Activated CD4-positive, CD25-positive, alpha-beta regulatory T cell (primary cell): ENCODE results near the gene HS2ST1.
"Not testable (repeated sequence)": the region's sequence is repeated elsewhere in the genome, so short reads cannot be mapped to it uniquely, and the experiment has no call there.

Experiments
- DNase-seq, 4 experiments: peaks; one replicate each; lab custom pipeline; 2025; lab: John Stamatoyannopoulos, UW

Gene HS2ST1

GRCh38 chr1:87024936-87025540 lies 110.6 kb downstream of the HS2ST1 start:
- DNase-seq, result no peak

GRCh38 chr1:87027561-87027960 lies 113.1 kb downstream of the HS2ST1 start:
- not testable (repeated sequence) for DNase-seq

- DNase-seq, result no peak
These were observed 114.1 kb downstream of the HS2ST1 start for GRCh38 chr1:87028576-87028975.

- DNase-seq, result no peak
These were observed 116.6 kb downstream of the HS2ST1 start for GRCh38 chr1:87030740-87031690.

- DNase-seq, result no peak
These were observed 119.9 kb downstream of the HS2ST1 start for GRCh38 chr1:87034351-87034750.

- no peak for DNase-seq
These were observed 124.7 kb downstream of the HS2ST1 start for GRCh38 chr1:87039096-87039495.

- no peak for DNase-seq
These were observed 127.8 kb downstream of the HS2ST1 start for GRCh38 chr1:87042111-87042811.

GRCh38 chr1:87044424-87044823 lies 130.0 kb downstream of the HS2ST1 start:
- DNase-seq, result no peak

- no peak for DNase-seq
These were observed 130.4 kb downstream of the HS2ST1 start for GRCh38 chr1:87044840-87045239.

- no peak for DNase-seq
These were observed 131.4 kb downstream of the HS2ST1 start for GRCh38 chr1:87045761-87046304.

GRCh38 chr1:87046951-87047350 lies 132.5 kb downstream of the HS2ST1 start:
- DNase-seq, result no peak

GRCh38 chr1:87048237-87048636 lies 133.8 kb downstream of the HS2ST1 start:
- DNase-seq, result no peak

GRCh38 chr1:87051965-87052364 lies 137.5 kb downstream of the HS2ST1 start:
- DNase-seq, result no peak

- no peak for DNase-seq
These were observed 138.0 kb downstream of the HS2ST1 start for GRCh38 chr1:87052400-87052799.

GRCh38 chr1:87052961-87053360 lies 138.5 kb downstream of the HS2ST1 start:
- no peak for DNase-seq

GRCh38 chr1:87053446-87053845 lies 139.0 kb downstream of the HS2ST1 start:
- DNase-seq, result no peak

GRCh38 chr1:87056974-87057373 lies 142.5 kb downstream of the HS2ST1 start:
- DNase-seq, result no peak

GRCh38 chr1:87058343-87058649 lies 143.9 kb downstream of the HS2ST1 start:
- no peak for DNase-seq

- no peak for DNase-seq
These were observed 147.3 kb downstream of the HS2ST1 start for GRCh38 chr1:87061742-87062156.

GRCh38 chr1:87062687-87063086 lies 148.3 kb downstream of the HS2ST1 start:
- no peak for DNase-seq

- no peak for DNase-seq
These were observed 149.9 kb downstream of the HS2ST1 start for GRCh38 chr1:87064309-87064708.

GRCh38 chr1:87064986-87065385 lies 150.6 kb downstream of the HS2ST1 start:
- DNase-seq, result no peak

- not testable (repeated sequence) for DNase-seq
These were observed 152.3 kb downstream of the HS2ST1 start for GRCh38 chr1:87066708-87067107.
